Fibroblast of upper back skin (primary cell): ENCODE measurements around the gene RCOR3.
"Not testable (repeated sequence)": the region's sequence is repeated elsewhere in the genome, so short reads cannot be mapped to it uniquely, and the experiment has no call there.

Experiments used
- DNase-seq: peaks from one replicate; pipeline ENCODE4 v3.0.0-alpha.2; 2013

RCOR3 gene

DNA sequence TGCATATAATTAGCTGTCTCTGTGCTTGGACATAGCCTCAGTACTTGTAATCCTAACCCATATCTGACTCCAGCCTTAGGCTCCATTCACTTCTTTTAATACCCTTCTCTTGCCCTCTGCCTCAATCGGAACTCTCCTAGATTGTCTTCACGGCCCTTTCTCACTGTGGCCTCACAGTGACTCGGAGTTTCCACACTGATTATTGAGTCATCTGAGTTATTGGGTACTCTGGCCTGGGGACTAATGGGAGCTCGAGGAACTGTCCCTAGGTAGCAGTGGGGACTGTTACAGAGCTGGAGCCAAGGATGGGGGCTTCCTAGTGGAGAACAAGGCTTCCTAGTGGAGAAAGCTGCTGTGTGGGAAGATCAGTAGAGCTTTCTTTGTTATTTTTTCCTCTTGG, 84.4 kb downstream of the RCOR3 start:
- no peak for DNase-seq

DNA sequence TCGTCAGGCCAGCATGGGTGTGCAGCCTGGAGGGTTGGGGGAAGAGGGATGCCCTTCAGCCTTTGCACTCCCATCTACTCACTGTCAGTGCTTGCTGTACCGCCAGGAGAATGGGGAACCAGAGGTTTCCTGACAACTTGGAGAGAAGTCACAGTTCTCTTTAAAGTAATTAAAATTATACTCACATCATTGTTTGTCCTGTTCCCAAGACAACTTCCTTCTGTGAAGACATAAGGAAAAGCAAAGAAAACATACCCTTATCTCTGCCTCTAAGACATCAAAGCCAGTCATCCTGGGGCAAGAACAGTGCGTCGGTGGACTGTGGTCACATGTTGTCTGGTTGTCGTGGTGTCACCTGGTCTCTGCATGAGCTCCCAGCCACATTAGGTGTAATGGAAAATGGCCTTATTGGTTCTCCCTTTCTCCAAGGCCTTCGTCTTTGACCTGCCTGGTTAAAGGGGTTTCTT, 85.0 kb downstream of the RCOR3 start:
- DNase-seq: no peak

DNA sequence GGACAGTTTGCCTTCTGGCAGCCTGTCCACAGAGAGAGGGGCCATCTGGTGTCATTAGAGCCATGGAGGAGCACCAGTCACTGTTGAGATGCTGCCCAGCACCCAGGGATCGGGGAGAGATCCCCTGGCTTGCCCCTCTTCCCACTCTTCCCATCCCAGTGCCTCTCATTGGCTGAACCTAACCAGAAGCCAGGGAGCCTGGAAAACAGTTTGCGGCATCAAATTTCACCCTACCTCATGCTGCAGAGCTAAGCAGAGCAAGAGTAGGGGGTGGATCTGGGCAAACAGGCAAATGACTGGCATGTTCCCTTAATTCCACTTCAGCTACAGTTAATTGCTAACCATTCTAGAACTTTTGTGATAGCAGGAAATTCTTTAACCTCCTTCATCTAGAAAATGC, 86.6 kb downstream of the RCOR3 start:
- DNase-seq: peak; percentile 25

DNA sequence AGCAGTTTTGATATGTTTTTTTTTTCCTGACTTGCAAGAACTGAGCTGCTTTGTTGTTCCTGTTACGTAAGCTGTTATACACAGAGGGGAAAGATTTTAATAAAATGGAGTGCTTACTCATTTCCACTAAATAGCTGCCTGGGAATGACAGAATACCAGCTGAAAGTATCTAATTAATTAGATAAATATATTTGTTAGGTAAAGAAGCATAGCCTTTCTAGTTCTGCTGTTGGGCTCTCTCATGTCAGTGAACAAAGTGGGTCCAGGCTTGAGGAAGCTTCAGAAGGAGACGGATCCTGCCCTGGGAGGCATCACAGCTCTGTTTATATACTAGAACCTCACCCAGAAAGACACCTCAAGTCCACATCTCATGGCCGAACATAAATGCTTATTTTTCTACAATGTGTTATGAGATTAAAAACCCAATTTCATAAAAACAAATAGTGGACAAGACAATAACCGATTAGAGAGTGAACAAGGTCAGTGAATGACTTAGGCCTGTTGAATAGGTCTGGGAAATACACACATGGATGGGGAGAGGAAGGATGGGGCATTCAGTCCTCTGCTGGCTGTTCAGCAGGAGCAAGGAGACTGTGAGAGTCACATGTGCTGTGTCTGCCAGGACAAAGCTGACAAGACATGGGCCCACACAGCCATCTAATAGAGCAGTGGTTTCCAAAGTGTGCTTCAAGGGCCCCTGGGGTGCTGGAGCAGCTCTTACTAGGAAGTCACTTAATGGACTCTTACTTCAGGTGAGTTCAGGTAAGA, 88.1 kb downstream of the RCOR3 start:
- DNase-seq: no peak

DNA sequence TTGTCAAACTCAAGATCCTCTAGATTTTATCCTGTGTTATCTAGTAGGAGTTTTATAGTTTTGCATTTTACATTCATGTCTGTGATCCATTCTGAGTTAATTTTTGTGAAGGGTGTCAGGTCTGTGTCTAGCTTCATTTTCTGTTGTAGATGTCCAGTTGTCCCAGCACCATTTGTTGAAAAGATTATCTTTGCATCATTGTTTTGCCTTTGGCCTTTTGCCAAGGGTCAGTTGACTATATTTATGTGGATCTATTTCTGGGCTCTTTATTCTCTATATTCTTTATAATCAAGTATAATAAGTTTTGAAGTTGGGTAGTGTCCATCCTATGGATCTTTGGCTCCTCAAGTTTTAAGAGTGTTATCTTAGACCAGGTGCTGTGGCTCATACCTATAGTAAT, 89.4 kb downstream of the RCOR3 start:
- no peak for DNase-seq

DNA sequence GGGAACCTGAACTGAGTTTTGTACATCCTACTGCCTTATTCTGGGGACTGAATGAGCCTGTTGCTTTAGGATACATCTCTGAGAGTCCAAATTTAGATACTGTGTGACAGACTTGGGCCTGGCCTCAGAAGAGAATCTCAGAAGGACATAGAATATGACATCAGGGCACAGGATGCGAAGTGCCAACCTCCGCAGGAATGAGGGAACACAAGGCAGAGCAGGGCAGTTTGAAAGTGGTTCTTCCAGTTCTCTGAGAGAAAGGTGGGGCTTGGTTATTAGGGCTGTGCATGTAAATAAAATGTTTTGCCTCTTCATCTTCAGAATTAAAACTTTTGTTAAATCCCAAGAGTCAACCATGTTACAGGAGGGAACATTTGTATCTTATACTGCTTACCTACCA, 90.6 kb downstream of the RCOR3 start:
- DNase-seq: no peak

DNA sequence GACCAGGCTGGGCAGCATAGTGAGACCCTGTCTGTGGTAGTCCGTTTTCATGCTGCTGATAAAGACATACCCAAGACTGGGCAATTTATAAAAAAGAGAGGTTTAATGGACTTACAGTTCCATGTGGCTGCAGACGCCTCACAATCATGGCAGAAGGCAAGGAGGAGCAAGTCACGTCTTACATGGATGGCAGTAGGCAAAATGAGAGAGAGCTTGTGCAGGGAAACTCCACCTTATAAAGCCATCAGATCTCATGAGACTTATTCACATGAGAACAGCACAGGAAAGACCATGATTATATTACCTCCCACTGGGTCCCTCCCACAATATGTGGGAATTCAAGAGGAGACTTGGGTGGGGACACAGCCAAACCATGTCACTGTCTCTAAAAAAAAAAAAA, 92.9 kb downstream of the RCOR3 start:
- DNase-seq: not testable (repeated sequence)

DNA sequence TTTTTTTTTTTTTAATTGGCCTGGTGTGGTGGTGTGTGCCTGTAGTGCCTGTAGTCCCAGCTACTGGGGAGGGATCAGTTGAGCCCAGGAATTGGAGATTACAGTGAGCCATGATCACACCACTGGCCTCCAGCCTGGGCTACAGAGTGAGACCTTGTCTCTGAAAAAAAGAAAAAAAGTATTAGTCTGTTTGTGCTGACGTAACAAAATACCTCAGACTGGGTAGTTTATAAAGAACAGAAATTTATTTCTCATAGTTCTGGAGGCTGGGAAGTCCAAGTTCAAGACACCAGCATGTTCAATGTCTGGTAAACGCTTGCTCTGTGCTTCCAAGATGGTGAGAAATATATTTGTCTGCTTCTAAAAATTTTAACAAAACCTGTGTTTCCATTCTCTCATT, 93.3 kb downstream of the RCOR3 start:
- no peak for DNase-seq

DNA sequence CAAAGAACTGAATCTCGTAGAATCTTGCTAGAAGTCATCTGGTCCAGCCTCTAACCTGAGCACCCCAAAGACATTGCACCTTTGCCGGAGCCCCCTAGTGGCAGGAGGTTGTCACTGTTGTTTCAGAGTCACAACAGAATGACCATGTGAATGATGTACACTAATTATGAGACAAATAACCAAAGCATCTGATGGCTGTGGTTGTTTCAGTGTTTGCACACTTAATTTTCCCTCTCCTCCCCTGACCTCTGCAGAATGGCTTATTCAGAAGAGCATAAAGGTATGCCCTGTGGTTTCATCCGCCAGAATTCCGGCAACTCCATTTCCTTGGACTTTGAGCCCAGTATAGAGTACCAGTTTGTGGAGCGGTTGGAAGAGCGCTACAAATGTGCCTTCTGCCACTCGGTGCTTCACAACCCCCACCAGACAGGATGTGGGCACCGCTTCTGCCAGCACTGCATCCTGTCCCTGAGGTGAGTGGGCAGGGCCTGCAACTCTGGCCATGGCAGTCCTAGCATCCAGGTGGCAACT, 93.9 kb downstream of the RCOR3 start:
- no peak for DNase-seq

DNA sequence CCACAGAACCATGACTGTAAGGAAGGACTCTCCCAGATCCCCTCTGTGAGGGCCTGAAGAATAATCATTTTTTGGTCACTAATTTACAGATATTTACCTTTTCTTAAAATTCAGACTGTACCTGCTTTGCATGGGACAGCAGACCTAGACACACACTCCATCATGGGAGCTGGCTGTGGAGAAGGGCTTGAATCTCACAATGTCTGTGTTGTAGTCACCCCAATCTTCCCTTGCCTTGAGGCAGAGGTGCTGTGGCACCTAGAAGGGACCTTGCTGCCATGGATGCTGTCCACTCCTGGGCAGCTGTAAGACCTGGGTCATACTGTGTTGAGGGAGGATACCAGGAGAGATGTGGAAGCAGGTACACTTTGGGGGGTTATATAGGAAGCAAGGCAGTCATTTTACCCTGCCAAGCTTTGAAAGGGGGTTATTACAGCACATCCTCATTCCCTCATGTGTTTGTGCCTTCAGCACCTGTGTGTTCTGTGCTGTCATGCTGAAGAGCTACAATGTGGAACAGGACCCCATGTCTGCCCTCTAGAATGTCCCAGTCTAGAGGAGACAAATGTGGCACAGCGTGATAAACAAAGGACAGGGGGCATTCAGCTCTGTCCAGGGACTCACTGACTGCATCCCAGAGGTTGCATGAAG, 94.5 kb downstream of the RCOR3 start:
- no peak for DNase-seq

DNA sequence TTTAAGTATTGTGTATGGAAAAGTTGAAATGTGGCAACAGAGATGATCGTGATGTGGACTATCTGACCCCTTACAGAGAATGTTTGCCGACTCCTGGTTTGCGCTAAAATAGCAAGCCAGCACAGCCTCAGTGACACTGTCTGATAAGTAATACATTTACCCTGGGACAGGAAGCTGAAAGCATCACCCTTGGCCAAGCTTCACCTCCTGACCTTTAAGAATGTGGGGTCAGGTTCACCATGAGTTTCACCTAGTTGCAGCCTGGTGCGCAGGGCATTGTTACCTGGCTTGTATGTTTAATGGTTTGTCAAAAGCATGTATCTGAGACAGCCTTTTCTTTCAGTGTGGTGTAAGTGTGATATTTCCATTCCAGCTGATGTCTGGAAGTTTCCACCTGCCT, 96.7 kb downstream of the RCOR3 start:
- DNase-seq: no peak

DNA sequence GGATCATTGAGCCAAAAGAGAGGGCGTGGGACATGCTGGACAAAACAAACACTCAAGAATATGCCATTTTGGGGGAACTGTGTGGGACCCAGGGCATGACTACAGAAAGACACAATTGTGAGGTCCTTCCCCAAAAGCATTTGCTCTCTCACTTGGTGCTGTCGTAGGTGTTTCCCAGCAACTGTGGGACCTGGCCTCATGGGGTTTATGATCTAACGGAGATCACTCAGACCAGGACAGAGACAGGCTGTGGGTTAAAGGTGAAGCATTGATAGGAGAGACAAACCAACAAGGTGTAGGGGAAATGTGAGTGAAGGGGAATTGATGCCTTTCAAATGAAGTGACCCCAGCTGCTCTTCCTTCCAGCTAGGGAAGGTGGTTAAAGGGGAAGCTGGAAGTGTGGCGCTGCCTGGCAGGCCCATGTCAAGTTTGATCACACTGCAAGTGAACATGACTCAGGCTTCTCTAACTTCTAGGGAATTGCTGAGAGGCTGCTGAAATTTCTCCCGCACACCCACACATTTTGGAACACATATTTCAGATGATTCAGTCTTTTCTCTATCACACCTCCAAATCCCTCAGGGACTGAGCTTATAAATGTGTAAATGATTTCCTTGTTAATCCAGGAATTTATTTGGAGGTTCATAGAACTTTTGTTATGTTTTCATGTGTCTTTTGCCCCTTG, 97.7 kb downstream of the RCOR3 start:
- DNase-seq: peak; percentile 37

DNA sequence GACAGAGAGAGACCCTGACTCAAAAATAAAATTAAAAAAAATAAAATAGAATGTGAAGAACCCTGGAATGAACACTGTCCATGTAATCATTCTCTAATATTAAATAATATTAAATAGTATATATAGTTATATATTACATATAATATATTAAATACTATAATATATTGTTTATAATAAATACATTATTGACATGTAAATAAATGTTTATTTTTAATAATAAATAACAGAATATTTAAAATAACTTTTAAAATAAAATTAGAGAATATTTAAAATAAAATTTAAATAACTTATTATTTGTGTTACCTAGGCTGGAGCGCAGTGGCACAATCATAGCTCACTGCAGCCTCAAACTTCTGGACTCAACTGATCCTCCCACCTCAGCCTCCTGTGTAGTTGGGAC, 99.5 kb downstream of the RCOR3 start:
- DNase-seq: no peak

DNA sequence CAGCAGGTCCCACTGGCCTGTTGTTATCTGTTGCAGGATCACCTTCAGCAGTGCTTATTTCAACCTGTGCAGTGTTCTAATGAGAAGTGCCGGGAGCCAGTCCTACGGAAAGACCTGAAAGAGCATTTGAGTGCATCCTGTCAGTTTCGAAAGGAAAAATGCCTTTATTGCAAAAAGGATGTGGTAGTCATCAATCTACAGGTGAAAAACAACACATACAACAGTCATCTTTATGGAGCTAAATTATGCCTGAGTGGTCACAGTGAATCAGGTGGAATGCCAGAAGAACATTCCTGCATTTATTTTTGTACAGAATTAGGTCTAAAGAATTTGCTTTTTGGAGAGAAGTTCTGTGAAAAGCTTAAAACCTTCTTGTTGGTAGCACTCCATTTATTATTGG, 100.7 kb downstream of the RCOR3 start:
- DNase-seq: no peak

DNA sequence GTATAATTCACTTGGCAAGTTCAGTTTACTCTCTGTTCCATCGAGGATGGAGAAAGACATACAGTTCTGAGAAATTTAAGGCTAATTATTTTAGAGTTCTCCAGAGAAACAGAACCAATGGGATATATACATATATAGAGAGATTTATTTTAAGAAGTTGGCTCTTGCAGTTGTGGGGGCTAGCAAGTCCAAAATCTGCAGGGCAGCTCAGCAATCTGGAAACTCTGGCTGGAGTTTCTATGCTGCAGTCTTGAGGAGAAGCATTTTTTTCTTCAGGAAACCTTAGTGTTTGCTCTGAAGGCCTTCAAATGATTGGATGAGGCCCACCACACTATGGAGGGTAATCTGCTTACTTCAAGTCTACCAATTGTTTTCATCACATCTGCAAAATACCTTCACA, 102.0 kb downstream of the RCOR3 start:
- DNase-seq: no peak
